Stimulated activated CD4-positive, alpha-beta T cell treated with anti-CD3 and anti-CD28 coated beads, Interleukin-12 subunit alpha, Interleukin-12 subunit beta, amount 100 ng/mL, for 24 hours (primary cell): ENCODE measurements around the gene DNAI4.
A peak's percentile ranks its signal among the peaks of the same experiment; 100 is the strongest.
"Not testable (repeated sequence)": the region's sequence is repeated elsewhere in the genome, so short reads cannot be mapped to it uniquely, and the experiment has no call there.

Experiments used
- DNase-seq, 2 experiments: peaks; one replicate each; pipeline ENCODE4 v3.0.0-alpha.2; 2020; ENCODE audit warnings: low read depth in 2 of 2

Gene DNAI4

DNA sequence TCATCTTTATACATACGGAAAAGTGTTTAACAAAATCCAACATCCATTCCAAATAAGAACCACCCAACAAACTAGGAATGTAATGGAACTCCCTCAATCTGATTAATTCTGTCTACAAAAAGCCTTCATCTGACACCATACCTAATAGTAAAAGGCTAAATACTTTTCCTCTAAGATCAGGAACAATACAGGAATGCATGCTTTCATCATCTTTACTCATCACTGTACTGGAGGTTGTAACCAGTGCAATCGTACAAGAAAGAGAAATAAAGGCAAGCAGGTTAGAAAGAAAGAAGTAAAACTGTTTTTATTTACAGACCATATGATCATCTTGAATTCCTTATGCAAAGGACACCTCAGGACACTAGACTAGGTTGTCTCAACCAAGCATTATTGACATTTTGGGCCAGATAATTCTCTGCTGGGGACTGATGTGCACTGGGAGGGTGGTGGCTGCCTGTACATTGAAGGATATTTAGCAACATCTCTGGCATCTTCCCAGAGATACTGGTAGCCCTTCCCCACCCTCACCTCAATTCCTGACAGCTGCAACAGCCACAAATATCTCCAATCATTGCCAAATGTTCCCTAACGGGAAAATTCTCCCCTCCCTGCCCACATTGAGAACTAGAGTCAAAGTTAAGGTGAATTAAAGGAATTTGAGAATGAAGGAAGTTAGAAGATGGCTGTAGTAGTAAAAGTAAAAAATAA is 93.0 kb downstream of the DNAI4 start:
- DNase-seq, result no peak

DNA sequence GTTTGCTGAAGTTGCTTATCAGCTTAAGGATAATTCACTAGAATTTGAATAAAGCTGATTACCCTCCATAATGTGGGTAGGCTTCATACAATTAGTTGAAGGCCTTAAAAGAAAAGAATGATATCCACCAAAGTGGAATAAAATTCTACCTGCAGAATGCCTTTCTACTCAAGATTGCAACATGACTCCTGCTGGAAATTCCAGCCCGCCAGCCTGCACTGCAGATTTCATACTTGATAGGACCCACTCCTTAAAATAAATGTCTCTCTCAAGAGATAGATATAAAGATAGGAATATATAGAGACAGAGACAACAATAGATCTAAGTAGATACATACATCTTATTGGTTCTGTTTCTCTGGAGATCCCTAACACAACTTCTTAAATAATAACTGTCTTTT is 99.9 kb downstream of the DNAI4 start:
- no peak for DNase-seq

DNA sequence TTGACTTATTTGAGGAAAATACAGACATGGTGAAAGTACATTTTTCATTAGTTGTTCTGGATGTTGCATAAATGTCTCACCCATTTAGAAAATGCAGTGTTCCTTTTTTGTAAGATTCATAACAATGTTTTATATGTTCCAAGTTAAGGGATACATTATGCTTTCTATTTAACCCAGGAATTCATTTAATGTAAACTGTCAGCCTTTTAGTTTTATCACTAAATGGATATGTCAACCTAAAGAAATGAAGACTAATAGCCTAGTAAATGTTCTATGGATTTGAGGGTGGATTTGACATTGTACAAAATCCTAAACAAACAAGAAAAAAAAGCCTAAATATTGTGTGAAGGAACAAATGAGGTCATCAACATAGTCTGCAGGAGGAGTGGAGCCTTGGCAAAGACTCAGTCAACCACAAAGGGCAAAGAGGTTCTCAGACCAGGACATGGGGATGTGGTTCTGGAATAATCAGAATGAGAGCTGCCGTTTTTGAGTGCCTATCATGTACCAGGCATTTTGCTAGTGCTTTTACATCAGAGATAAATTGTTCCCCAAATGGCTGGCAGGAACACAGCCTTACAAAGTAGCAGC is 114.8 kb downstream of the DNAI4 start:
- DNase-seq, result no peak

DNA sequence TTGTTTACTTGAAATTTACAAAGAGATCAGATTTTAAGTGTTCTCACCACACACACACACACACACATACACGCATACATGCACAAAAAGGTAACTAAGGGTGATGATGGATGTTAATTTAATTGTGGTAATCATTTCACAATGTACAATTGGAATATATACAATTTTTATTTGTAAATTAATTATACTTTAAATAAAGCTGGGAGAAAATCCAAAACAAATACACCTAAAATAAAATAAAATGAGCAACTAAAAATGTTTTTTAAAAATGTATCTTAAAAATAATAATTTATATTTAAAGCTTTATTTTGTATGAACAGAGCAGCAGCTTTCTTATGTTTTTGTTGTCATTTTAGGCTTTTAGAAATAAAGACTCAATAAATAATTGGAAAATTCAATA is 115.4 kb downstream of the DNAI4 start:
- no peak for DNase-seq

DNA sequence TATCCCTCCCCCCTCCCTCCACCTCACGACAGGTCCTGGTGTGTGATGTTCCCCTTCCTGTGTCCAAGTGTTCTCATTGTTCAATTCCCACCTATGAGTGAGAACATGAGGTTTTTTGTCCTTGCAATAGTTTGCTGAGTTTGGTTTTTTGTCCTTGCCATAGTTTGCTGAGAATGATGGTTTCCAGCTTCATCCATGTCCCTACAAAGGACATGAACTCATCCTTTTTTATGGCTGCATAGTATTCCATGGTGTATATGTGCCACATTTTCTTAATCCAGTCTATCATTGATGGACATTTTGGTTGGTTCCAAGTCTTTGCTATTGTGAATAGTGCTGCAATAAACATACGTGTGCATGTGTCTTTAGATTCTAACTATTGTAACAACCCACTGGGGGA is 128.8 kb downstream of the DNAI4 start:
- not testable (repeated sequence) for DNase-seq

DNA sequence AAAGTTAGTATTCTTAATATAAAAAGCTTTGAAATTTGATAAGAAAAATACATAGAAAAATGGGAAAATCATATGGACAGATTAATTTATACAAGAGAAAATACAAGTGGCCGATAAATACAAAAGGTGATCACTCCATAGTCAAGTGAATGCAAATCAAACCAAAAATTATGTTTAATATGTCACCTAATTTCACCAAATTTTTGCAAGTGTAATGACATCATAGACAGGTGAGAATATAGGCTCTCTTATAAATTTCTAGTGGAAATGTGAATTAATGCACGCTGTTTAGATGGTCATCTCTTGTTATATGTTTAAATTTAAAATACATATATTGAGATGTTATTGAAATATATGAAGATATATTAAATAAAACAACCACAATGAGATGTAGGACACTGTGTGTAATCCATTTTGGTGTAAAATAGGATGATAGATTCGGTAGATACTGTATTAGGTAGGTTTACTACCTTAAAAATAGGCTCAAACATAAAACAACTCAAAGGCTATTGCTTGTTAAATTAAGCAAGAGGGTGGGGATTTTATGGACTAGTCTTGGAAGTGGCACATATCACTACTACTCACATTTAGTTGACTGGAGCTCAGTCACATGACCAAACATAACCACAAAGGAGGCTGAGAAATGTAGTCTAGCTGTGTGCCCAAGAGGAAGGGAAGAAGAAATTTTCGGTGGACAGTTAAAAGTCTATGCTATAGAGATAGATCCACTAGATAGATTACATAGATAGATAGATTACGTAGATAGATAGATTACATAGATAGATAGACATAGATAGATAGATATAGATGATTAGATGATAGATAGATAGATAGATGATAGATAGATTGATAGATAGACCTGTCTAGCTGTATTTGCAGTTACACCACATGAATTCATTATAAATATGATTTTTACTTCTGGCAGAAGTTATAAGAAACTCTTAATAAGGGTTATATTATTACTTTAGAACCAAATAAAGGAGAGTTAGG is 132.7 kb downstream of the DNAI4 start:
- DNase-seq, result no peak

DNA sequence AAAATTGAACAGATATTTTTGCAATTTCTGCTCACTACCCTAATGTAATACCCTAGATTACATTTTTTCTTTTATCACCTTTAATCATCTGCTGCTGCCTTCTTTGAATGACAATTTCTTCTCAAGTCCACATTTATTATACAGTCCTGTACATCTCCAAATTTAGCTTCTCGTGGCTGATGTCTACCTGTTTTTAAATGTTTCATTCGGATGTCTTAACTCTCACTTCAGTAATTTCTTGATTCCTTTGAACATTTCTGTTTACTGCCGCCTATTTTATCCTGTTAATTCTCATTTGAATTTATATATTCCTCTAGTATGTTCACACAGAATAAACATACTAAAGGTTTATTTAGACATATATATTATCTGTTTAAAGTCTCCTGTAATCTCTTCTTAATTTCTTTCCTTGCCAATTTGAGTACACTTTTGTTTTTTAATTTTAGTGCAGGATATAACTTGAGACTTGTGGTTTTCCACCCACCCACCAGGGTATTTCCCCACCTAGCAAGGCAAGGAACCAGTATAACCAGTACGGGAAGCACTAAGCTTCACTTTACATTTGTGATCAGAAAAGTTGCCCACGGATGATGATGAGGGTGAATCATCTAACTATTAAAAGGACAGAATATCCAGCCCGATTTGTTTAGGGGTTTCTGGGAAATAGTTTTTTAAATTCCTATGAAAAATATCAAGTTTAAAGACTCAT is 136.3 kb downstream of the DNAI4 start:
- DNase-seq, result peak; percentile 28 to 58

DNA sequence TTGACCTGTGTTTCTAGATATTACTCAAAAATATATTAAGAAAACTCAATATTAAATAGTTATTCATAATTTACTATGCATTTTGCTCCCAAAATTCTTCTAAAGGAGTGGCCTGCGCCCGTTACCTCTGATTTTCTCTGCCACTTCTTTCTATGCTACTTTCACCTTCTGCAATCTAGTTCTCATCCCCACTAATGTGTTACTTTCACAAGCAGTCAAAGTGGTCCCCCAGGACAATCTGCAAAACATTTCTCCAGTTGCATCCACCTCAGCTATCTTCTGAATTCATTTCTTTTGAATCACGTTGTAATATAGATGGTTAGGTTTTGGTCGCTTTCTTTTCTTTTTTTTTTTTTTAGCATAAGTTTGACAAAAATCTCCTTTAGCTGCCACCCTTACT is 137.0 kb downstream of the DNAI4 start:
- no peak for DNase-seq

DNA sequence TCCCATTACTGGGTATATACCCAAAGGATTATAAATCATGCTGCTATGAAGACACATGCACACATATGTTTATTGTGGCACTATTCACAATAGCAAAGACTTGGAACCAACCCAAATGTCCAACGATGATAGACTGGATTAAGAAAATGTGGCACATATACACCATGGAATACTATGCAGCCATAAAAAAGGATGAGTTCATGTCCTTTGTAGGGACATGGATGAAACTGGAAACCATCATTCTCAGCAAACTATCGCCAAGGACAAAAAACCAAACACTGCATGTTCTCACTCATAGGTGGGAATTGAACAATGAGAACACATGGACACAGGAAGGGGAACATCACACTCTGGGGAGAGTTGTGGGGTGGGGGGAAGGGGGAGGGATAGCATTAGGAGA is 138.9 kb downstream of the DNAI4 start:
- not testable (repeated sequence) for DNase-seq

DNA sequence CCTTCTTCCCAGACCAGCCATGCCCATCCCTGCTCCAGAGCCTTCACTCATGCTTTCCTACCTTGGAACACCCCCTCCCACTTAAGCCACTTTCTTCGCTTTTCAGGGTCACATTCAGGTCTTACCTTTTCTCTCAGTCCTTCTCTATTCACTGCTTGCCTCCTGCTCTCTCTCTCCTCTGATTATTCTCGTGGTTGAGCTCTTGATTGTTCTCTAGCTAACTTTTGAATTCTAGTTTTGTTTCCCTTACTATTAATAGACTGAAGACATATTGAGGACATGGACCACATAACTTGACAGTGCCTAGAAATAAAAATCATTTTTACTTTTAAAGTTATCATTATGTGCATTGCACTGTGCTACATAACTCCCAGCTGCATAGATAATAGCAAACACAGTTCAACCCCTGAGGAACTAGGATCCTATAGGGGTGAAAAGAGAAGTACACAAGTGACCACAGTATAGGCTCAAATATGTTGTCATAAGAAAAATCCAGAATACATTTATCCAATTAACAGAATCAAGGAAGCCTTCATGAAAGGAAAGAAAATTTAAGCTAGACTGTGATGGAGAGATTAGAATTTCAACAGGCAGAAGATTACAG is 145.1 kb downstream of the DNAI4 start:
- DNase-seq, result no peak

DNA sequence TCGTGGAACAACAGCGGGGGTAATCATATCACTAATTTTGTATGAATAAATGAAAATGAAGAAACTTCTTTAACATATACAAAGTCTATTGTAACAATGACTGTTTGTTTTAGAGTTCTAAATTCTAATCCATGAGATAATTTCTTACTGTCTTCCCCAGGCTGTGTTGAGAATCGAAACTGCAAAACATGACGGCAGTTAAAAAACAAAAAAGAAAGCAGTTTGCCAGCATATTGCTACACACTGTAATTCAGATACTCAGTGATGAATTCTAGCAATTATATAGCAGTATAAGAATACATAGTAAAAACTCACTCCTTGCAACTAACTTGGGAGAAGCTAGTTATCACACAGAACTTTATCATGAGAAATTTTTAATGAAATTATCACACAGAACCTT is 145.7 kb downstream of the DNAI4 start:
- no peak for DNase-seq

DNA sequence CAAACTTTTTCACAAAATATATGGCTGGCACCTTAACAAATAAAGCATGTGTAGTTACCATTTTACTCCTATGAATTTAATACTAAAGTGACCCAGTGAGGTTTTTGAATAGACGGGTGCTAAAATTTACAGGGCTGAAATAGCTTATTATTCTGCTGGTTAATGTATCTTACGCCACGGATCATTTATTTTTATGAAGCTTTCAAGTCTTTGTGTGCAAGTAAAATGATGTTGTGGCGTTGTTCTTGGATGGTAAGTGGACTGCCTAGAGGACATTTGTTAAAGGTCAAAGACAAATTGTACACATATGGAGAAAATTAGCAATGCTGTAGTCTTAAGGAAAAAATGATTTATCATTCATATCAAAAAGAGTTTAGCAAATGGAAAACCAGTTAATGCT is 146.4 kb downstream of the DNAI4 start:
- DNase-seq, result no peak

DNA sequence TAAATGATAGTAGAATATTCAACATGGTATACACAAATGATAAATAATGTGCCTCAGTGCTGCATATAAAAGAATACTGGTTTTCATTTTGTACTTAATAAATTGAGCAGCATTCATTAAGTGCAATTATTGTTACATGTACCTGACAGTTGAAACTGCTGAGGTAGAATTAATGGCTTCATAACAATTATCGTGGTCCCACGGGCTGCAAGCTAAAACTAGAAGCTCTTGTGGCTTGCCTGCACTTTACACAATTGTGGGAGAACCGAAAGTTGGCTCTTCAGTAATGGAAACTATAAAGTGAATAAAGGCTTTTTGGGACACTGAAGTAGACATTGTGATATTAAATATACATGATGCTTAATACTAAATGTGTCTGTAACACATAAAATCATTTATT is 146.8 kb downstream of the DNAI4 start:
- DNase-seq, result no peak

DNA sequence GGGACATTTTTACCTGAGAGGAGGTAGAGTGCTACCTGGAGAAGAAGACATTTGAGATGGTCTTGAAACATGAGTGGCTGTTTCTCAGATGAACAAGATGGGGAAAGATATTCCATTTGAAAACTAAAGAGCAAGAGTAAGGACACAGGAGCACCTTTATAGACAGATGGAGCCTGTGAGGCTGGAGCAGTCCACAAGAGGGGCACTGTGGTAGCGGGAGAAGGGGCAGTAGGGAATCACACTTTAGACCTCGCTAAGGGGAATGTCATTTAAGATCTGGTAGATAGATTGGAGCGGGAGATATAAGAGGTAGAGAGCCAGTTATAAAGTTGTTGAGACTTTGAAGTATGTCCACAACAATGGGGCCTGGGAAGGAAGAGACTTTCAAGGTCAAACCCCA is 149.0 kb downstream of the DNAI4 start:
- no peak for DNase-seq

DNA sequence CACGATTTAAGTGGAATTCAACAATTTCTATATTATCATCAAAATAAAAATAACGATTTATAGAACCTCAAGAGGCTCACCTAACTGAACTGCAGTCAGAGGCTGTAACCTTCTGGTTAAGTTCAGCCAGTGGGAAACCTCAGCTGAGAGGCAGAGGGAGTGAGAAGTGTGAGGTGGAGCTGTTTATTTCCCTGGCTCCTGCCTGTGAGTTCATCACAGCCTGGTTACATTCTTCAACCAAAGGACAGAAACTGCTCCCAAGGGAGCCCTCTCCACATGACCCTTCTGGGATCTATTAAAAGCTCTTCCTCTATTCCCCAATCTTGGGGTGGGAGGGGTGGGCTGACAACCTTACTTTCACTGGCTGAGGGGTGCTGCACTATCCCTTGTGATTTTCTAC is 150.2 kb downstream of the DNAI4 start:
- DNase-seq, result no peak

DNA sequence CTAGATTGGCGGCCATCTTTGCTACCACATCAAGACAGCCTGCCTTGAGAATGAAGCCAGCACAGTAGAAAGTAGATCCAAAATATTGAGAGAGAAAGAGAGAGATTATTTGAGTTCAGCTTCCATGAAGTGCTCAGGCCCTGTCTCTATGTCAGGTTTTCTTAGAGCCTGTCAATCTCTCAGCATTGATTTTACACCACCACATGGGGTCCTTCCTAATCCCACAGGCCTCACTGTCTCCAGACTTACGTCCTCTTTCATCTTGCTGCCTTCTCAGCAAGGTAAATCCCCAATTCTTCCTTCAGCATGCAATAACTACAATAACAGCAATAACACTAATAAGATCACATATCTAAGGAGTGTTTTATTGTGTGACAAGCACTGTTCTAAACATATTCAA is 151.4 kb downstream of the DNAI4 start:
- no peak for DNase-seq

DNA sequence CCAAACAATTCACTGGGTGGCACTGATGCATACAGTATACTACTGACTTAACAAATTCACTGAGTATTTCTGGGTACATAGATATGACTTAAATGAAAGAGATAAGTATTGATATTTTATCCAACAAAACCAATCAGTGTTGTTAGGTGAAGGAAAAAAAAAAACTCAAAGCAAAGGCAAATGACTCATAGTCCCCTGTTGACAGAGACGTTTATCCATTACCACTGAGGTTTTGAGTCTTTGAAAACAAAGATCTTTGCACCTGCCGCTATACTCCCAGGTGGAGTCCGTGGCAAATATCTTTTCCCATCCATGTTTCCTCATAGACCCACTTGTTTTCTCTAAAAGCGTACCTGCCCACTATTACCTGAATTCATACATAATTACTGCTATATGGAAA is 154.0 kb downstream of the DNAI4 start:
- DNase-seq, result no peak

DNA sequence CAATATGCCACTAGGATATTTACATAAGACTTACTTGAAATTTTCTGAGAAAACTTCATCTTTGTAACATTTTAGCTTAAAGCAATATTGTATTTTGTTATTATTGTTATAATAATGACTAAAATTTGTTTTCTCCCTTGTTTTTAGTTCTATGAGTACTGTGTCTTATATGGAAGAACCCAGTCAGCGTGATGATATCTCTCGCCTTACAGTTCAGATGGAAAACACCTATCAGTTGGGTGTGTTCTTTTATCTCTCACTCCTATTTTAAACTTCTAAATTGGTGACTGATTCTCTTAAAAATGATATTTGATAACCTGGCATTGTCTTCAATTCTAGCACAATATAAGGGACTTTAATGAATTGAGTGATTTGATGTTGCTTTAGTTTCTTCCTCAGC is 154.4 kb downstream of the DNAI4 start:
- no peak for DNase-seq

DNA sequence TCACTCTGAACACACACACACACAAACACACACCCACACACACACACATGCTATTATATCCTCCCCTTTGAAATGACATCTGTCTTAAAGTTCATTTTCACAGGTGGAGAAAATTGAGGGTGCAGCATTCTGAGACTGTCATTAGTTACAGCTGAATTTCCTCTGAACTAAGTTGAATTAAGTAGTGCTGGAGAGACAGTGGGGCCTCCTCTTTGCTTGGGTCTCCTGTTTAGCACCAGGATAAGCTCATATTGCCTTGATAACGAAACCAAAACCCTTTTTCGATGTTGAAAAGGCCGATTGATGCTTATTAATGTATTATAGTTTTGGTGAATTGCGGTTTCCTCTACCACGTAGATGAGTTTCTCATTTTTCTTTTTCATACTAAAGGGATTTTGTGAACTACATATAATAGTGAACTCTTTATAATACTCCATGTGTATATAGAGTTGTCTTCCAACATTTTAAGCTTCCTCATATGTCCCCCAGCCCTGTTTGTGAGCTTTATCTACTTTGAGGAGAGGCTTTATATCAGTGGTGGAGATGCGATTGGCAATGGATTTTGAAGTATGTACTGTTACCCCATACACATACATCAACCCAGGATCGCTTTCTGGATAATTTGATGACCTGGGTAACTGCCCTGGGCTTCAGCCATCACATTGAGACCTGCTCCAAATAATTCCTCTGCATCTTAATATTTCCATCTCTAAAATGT is 155.0 kb downstream of the DNAI4 start:
- no peak for DNase-seq

DNA sequence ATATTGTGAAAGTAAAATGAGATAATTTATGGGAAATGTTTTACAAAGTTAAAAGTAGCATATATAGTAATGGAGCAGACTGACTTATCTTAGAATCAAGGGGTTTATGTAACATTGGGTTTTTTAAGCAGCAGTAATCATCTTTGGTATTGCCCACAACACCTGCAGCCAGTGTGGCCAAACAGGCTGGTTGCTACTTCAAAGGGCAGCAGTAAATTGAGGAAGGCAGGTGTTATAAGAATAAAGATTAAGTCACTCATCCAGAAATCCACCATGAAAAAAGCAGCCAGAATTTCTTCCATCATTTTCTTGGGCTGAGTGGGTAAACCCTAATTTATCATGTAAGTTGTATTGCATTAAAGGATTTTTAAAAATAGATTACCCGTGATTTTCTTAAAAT is 155.7 kb downstream of the DNAI4 start:
- no peak for DNase-seq

DNA sequence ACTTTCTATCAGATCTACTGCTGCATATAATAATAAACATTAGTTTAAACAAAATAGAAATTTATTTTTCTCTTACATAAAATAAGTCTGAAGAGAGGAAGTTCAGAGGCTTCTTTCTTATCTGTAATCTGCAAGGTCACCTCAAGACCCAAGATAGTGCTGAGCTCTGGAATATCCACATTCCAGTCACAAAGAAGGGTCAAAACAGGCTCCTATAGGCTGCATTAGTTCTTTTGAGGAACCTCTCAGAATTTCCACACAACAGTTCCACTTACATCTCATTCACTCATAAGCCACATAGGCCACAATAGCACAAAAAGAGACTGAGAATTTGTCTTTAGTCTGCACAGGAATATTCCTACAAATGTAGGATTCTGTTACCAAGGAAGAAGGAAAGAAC is 157.0 kb downstream of the DNAI4 start:
- DNase-seq, result no peak
